IMR-90 (cell line): ENCODE measurements around the gene MAPRE3. TPM values are rescaled to one million over a fixed set of nuclear protein-coding genes. Genes with fewer than 3 reads are reported as not detected.

ENCODE experiments used
- ATAC-seq: fragments of 200-7000 bp; cut with Tn5 transposase; 2 replicates; pipeline ENCODE4 v1.9.1; 2020; ENCODE audit warnings: low read depth, mild to moderate bottlenecking, moderate library complexity
- BruUV-seq: library from RNA; stranded (reverse); fragments of 400-500 nt; replicated peaks from 2 replicates; lab custom pipeline; 2021; lab: Mats Ljungman, UMichigan
- CTCF ChIA-PET: fragments of 300-600 bp; formaldehyde crosslinking; extraction: SDS; loops from one replicate; lab custom pipeline; 2021; ENCODE audit warnings: antibody characterized with exemption; lab: Yijun Ruan, JAX
- POLR2A ChIA-PET: fragments of 300-600 bp; sonication (Branson Sonifier 250); formaldehyde crosslinking; loops from one replicate; lab custom pipeline; 2022; ENCODE audit warnings: antibody characterized with exemption; ENCODE audit not compliant: unreplicated experiment; lab: Charles Lee
- DNase-seq: peaks from one replicate; pipeline ENCODE4 v3.0.0; 2013
- H2AFZ ChIP-seq: replicated peaks from 2 replicates; pipeline ENCODE3; 2013; ENCODE audit warnings: low read length, mild to moderate bottlenecking; ENCODE audit not compliant: poor library complexity
- H2AK5ac ChIP-seq: 2 replicates; pipeline ENCODE4 v1.6.1; 2013; ENCODE audit warnings: low read depth, low read length, inconsistent platforms
- H2AK9ac ChIP-seq: replicated peaks from 2 replicates; pipeline ENCODE3; 2013; ENCODE audit warnings: mild to moderate bottlenecking, low read depth, low read length, moderate library complexity; ENCODE audit not compliant: poor library complexity
- H2BK120ac ChIP-seq: 2 replicates; pipeline ENCODE4 v1.6.1; 2013; ENCODE audit warnings: low read depth, low read length, inconsistent platforms
- H2BK15ac ChIP-seq: 3 replicates; pipeline ENCODE4 v1.6.1; 2013; ENCODE audit warnings: low read depth, low read length, inconsistent platforms
- H2BK20ac ChIP-seq: 2 replicates; pipeline ENCODE4 v1.6.1; 2013; ENCODE audit warnings: low read depth, mild to moderate bottlenecking, inconsistent platforms, low read length, moderate library complexity
- H2BK5ac ChIP-seq: 2 replicates; pipeline ENCODE4 v1.6.1; 2013; ENCODE audit warnings: mild to moderate bottlenecking, low read depth, low read length, inconsistent platforms; ENCODE audit not compliant: poor library complexity, severe bottlenecking
- H3K14ac ChIP-seq: replicated peaks from 2 replicates; pipeline ENCODE4 v1.6.1; 2013; ENCODE audit warnings: low read depth, low read length, inconsistent platforms
- H3K18ac ChIP-seq: 2 replicates; pipeline ENCODE4 v1.6.1; 2013; ENCODE audit warnings: low read depth, low read length, control low read depth
- H3K23ac ChIP-seq: 2 replicates; pipeline ENCODE4 v1.6.1; 2013; ENCODE audit warnings: low read depth, low read length, inconsistent platforms
- H3K27ac ChIP-seq: 2 replicates; pipeline ENCODE4 v1.5.1; 2013; ENCODE audit warnings: mild to moderate bottlenecking, control low read depth, low read length; ENCODE audit not compliant: insufficient read depth
- H3K27me3 ChIP-seq: 2 replicates; pipeline ENCODE4 v1.6.1; 2013; ENCODE audit warnings: low read length; ENCODE audit not compliant: control insufficient read depth, insufficient read depth
- H3K36me3 ChIP-seq: 2 replicates; pipeline ENCODE4 v1.6.1; 2013; ENCODE audit warnings: low read length, mixed read lengths; ENCODE audit not compliant: control insufficient read depth, insufficient read depth
- H3K4ac ChIP-seq: 2 replicates; pipeline ENCODE4 v1.6.1; 2013; ENCODE audit warnings: low read depth, low read length, inconsistent platforms
- H3K4me1 ChIP-seq: 2 replicates; pipeline ENCODE4 v1.6.1; 2013; ENCODE audit warnings: low read length, mixed read lengths; ENCODE audit not compliant: control insufficient read depth, insufficient read depth
- H3K4me2 ChIP-seq: 2 replicates; pipeline ENCODE4 v1.6.1; 2013; ENCODE audit warnings: low read depth, mild to moderate bottlenecking, control low read depth, low read length, moderate library complexity
- H3K4me3 ChIP-seq: 2 replicates; pipeline ENCODE4 v1.5.1; 2013; ENCODE audit warnings: low read depth, mild to moderate bottlenecking, control low read depth, low read length, moderate library complexity; ENCODE audit not compliant: insufficient read depth
- H3K56ac ChIP-seq: 2 replicates; pipeline ENCODE4 v1.6.1; 2013; ENCODE audit warnings: low read length, inconsistent platforms; ENCODE audit not compliant: insufficient read depth; ENCODE audit errors: extremely low read depth
- H3K79me1 ChIP-seq, 2 experiments: 2 replicates each; pipeline ENCODE4 v1.6.1; 2013; ENCODE audit warnings: low read length in 2 of 2, inconsistent platforms in 1 of 2, low read depth in 1 of 2
- H3K9ac ChIP-seq: 2 replicates; pipeline ENCODE4 v1.6.1; 2013; ENCODE audit warnings: low read depth, low read length, control low read depth
- H3K9me1 ChIP-seq: 2 replicates; pipeline ENCODE4 v1.6.1; 2013; ENCODE audit warnings: low read length, inconsistent platforms; ENCODE audit not compliant: insufficient read depth
- H3K9me3 ChIP-seq: 2 replicates; pipeline ENCODE4 v1.6.1; 2013; ENCODE audit warnings: low read length; ENCODE audit not compliant: control insufficient read depth, insufficient read depth
- H4K20me1 ChIP-seq: 2 replicates; pipeline ENCODE4 v1.6.1; 2013; ENCODE audit warnings: low read length, inconsistent platforms; ENCODE audit not compliant: insufficient read depth
- H4K5ac ChIP-seq: 2 replicates; pipeline ENCODE4 v1.6.1; 2013; ENCODE audit warnings: mild to moderate bottlenecking, low read depth, low read length, control low read depth
- H4K8ac ChIP-seq, 2 experiments: 2 replicates each; pipeline ENCODE4 v1.6.1; 2013; ENCODE audit warnings: low read depth in 2 of 2, low read length in 2 of 2, control low read depth in 1 of 2, inconsistent platforms in 1 of 2
- H4K91ac ChIP-seq: 2 replicates; pipeline ENCODE4 v1.6.1; 2013; ENCODE audit warnings: low read depth, low read length, inconsistent platforms; ENCODE audit not compliant: insufficient read depth
- BHLHE40 ChIP-seq: fragments of 150-350 bp; IDR thresholded peaks from 2 replicates; pipeline ENCODE4 v1.6.1; 2016; ENCODE audit warnings: mild to moderate bottlenecking, low read depth, low read length
- CEBPB ChIP-seq: IDR thresholded peaks from 2 replicates; pipeline ENCODE4 v1.6.1; 2012; ENCODE audit warnings: low read depth, low read length, improper control_type of control experiment
- CHD1 ChIP-seq: IDR thresholded peaks from 2 replicates; pipeline ENCODE4 v1.6.1; 2012; ENCODE audit warnings: low read depth, low read length, improper control_type of control experiment
- CTCF ChIP-seq: conservative IDR thresholded peaks from 2 replicates; pipeline ENCODE4 v1.5.1; 2012; ENCODE audit warnings: mild to moderate bottlenecking, low read depth, low read length, improper control_type of control experiment
- FOS ChIP-seq: fragments of 150-350 bp; IDR thresholded peaks from 2 replicates; pipeline ENCODE4 v1.6.1; 2016; ENCODE audit warnings: low read depth, low read length
- MAFK ChIP-seq: IDR thresholded peaks from 2 replicates; pipeline ENCODE4 v1.6.1; 2012; ENCODE audit warnings: low read depth, low read length, improper control_type of control experiment
- MAZ ChIP-seq: IDR thresholded peaks from 2 replicates; pipeline ENCODE4 v1.6.1; 2012; ENCODE audit warnings: low read depth, mild to moderate bottlenecking, low read length, improper control_type of control experiment, moderate library complexity, borderline replicate concordance
- MXI1 ChIP-seq: IDR thresholded peaks from 2 replicates; pipeline ENCODE4 v1.6.1; 2012; ENCODE audit warnings: low read depth, mild to moderate bottlenecking, low read length, moderate library complexity, borderline replicate concordance
- POLR2A ChIP-seq: IDR thresholded peaks from 2 replicates; pipeline ENCODE4 v1.6.1; 2012; ENCODE audit warnings: mild to moderate bottlenecking, low read depth, low read length
- RAD21 ChIP-seq: IDR thresholded peaks from 2 replicates; pipeline ENCODE4 v1.6.1; 2012; ENCODE audit warnings: low read length, improper control_type of control experiment
- RCOR1 ChIP-seq: IDR thresholded peaks from 2 replicates; pipeline ENCODE4 v1.6.1; 2012; ENCODE audit warnings: mild to moderate bottlenecking, low read length, improper control_type of control experiment; ENCODE audit not compliant: insufficient replicate concordance
- SMC3 ChIP-seq: fragments of 150-350 bp; IDR thresholded peaks from 2 replicates; pipeline ENCODE4 v1.6.1; 2016; ENCODE audit warnings: low read depth, mild to moderate bottlenecking, antibody characterized with exemption, low read length, moderate library complexity
- USF2 ChIP-seq: fragments of 150-350 bp; IDR thresholded peaks from 2 replicates; pipeline ENCODE4 v1.6.1; 2017; ENCODE audit warnings: mild to moderate bottlenecking, antibody characterized with exemption, low read length, low read depth
- WGBS, 2 experiments: methylation state at CpG; one replicate each; pipeline versions ENCODE4 v1.1.5 to v1.1.7; 2013; ENCODE audit warnings: missing lambda C conversion rate in 2 of 2; ENCODE audit not compliant: insufficient read length in 1 of 2; ENCODE audit errors: extremely low coverage in 2 of 2; 5-methylcytosine and 5-hydroxymethylcytosine counted together
- dilution Hi-C: fragments of 300-500 bp; cut with HindIII; formaldehyde crosslinking; loops from one replicate; pipeline ENCODE4 v1.14.3; 2018; ENCODE audit warnings: low sequenced_read_pairs; ENCODE audit not compliant: unreplicated experiment
- in situ Hi-C: fragments of 300-500 bp; cut with MboI; formaldehyde crosslinking; loops from 3 replicates; pipeline ENCODE4 v1.14.3; 2019; ENCODE audit warnings: low sequenced_read_pairs, inconsistent platforms, mixed read lengths
- intact Hi-C: fragments of 100-400 bp; cut with micrococcal nuclease; formaldehyde crosslinking; loops from 2 replicates; pipeline ENCODE4 v1.10.0; 2022
- polyA plus RNA-seq, 3 experiments: library from polyadenylated mRNA; depleted of rRNA; stranded (reverse); fragments of >200 nt; gene quantifications; 2 replicates each; pipeline ENCODE4 v1.2.3, GENCODE V29; 2012; ENCODE audit warnings: low replicate concordance in 1 of 3
- total RNA-seq: library from RNA; depleted of rRNA; stranded (reverse); fragments of >200 nt; gene quantifications from 2 replicates; pipeline ENCODE4 v1.2.3, GENCODE V29; 2012
- TF ChIP-seq, protein P1 (sequence below): fragments of 150-350 bp; IDR thresholded peaks from 2 replicates; pipeline ENCODE4 v1.6.1; 2016; ENCODE audit warnings: low read depth, mild to moderate bottlenecking, low read length, moderate library complexity, borderline replicate concordance

The MAPRE3 gene
- total and polyA plus RNA-seq, 2 of the 4 experiments (the other 2 are of a cell fraction) = 1.8 to 20.3 TPM

GRCh38 chr2:27033253-27033852 is 62.9 kb downstream of the MAPRE3 start (continued):
- no peak for TF ChIP-seq FOS

GRCh38 chr2:27038012-27038411 is 67.6 kb downstream of the MAPRE3 start:
- Histone ChIP-seq H2AFZ (no peak overlapping the region), H2AK5ac (no peak overlapping the region), H3K18ac (no peak overlapping the region), H3K36me3 (peaks cover 76% of the 10 kb centered on the region), H3K9me3 (no peaks in the 10 kb centered on the region), H2BK120ac (no peak overlapping the region), H3K4me2 (no peak overlapping the region), H4K5ac (no peak overlapping the region), H3K4me1 (peaks cover 7% of the 10 kb centered on the region), H4K91ac (no peak overlapping the region), H3K56ac (no peak overlapping the region), H3K4me3 (no peak overlapping the region), H3K79me1 (peaks cover 29 to 66% of the 10 kb centered on the region in 2 experiments), H4K8ac (no peak overlapping the region), H3K14ac (no peak overlapping the region), H3K9ac (no peak overlapping the region), H2BK15ac (no peak overlapping the region), H3K9me1 (peaks cover 13% of the 10 kb centered on the region), H3K23ac (no peak overlapping the region), H3K4ac (no peak overlapping the region), H3K27me3 (no peaks in the 10 kb centered on the region), H3K27ac (no peak overlapping the region), H2BK20ac (no peak overlapping the region), H2BK5ac (no peak overlapping the region), H2AK9ac (no peak overlapping the region), H4K20me1 (peaks cover 38% of the 10 kb centered on the region)
- WGBS, 2 experiments = 92% methylated on average over 2 of the region's 6 CpGs; no CpG with 5 or more reads in 1 of the 2 experiments
- in situ Hi-C loops (no loop called here), intact Hi-C loops (no loop called here), dilution Hi-C loops (no loop called here)
- BruUV-seq = no TSS peak
- POLR2A ChIA-PET = no interaction called here
- ATAC-seq (no peak), DNase-seq (no peak)
- CTCF ChIA-PET = interaction anchor here (0.6 to 1.1 kb wide), 2 partner anchors 21 to 193 kb away, joined by 3 to 4 read pairs; no protein-coding TSS in a partner anchor
- TF ChIP-seq BHLHE40 (no peak), SMC3 (no peak), MXI1 (no peak), CHD1 (no peak), USF2 (no peak), RAD21 (no peak), MAZ (no peak), FOS (no peak), MAFK (no peak), RCOR1 (no peak), CEBPB (no peak), POLR2A (no peak), CTCF (no peak)
- TF ChIP-seq, protein P1, sequence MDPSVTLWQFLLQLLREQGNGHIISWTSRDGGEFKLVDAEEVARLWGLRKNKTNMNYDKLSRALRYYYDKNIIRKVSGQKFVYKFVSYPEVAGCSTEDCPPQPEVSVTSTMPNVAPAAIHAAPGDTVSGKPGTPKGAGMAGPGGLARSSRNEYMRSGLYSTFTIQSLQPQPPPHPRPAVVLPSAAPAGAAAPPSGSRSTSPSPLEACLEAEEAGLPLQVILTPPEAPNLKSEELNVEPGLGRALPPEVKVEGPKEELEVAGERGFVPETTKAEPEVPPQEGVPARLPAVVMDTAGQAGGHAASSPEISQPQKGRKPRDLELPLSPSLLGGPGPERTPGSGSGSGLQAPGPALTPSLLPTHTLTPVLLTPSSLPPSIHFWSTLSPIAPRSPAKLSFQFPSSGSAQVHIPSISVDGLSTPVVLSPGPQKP = no peak
